Glomerular endothelial cell (primary cell): Measurements from ENCODE around the gene UCK2. TPM values are rescaled to one million over a fixed set of nuclear protein-coding genes. Genes with fewer than 3 reads are reported as not detected.

ENCODE experiments used
- DNase-seq: peaks from one replicate; pipeline ENCODE4 v3.0.0-alpha.2; 2011; ENCODE audit warnings: low read depth, low spot score; ENCODE audit errors: extremely low read depth
- total RNA-seq: library from RNA; depleted of rRNA; stranded (reverse); fragments of >200 nt; gene quantifications from 2 replicates; pipeline ENCODE4 v1.2.3, GENCODE V29; 2015

UCK2 gene
- total RNA-seq, 1 donor from 2014 or later = 78.3 TPM

DNA sequence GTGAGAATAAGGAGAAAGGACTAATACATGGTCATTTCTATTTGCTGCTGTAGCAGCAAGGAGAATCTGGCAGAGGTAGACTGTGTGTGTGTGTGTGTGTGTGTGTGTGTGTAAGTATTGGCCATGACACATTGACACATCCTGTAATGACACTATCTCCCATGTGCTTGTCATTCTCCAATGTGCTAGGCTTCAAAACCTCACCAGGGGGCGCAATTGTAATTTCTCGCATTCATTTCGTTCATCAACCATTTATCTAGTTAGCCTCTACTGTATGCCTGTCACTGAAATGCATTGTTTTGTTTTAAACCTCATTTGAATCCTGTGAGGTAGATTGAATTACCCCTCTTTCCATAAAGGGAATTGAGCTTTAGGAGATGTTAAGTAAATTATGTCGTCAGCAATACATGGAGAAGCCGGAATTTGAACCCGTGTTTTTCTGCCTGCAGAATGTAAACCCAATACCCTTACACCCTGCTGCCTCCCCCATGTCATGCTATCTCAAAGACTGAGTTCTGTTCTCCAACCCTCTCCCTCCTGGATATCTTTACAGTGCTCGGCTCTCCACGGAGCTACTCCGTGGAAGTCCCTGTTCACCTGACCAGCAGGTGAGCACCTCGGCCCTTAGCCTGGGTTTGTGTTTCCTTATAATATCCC is 100.8 kb downstream of the UCK2 start:
- DNase-seq = peak; percentile 34

DNA sequence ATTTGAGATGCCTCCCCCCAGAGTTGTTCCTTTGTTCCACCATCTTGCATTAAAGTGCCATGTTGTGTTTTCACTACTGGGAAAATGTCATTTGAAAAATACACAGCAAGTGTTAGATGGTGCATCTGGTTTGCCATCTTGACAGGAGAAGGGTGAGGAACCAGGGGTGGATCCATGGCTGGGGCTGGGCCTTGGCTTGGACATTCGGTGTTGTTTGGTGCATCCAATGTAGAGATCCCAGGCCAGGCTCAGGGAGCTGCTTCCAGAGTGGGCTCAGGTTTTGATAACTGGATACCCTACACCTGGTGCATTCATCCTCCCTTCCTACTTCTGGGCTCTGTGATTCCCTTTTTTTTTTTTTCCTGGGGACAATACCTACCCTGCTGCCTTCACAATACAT is 103.5 kb downstream of the UCK2 start:
- no peak for DNase-seq

DNA sequence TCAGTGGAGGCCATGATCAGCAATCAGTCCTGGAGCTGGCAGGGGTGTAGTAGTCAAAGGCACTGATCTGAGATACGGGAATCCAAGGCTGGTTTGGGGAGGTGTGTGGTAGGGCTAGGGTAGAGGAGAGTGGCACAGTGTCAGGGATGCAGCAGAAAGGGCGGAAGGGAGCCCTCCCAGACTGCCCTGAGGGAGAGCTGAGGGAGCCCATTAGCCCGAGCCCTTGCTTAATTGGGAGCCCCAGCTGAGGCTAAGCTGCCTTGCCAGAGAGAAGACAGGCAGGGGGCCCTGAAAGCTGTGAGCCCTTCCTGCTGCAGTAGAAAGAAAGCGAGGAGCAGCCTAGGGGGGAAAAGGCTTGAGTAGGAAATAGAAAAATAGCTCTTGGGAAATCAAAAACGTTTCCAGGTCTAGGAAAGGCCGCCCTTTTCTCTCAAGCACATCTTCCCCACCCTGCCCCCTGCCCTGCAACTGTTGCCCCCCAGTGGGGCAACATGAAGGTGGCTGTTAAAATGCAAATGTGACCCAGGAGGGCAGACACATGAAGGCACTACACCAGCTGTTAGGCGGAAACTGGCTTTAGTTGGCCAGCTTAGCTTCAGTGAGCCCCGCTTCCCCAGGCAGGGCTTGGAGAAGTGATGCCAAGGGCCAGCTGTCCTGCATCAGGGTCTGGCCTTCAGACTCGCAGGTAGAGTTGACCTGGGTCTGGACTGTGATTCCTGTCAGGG is 106.2 kb downstream of the UCK2 start:
- no peak for DNase-seq

DNA sequence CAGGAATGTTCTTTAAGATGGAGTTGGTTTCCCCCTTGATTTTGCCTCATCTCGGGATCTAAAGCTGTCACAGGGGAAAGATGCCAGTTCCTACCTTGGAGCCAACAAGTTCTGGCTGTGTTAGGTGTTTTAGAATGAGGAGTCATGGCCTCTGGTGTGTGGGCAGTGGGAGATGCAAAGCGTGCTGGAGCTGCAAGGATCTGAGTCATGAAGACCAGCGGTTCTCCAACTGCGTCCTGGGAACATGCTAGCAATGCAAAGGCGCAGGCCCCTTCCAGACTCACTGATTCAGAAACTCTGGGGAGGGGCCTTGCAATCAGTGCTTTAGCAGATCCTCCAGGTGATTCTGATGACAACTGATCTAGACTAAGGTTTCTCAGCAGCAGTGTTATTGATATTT is 109.1 kb downstream of the UCK2 start:
- DNase-seq = no peak

DNA sequence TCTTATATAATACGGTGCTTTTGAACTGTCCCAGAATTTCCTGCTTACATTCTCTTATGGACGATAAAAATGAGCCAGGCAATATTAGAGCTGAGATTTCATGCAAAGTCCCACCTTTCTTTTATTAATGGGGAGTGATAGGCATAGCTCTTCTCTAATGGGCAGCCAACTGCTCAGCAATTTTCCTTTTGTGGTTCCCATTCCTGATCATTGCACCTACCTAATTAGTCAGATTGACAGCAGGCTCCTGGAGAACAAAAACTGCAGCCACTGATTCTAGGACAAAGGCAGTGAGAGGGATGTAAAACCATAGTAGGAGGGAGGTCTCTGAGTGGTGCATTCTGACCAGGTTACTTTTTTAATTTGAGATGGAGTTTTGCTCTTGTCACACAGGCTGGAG is 110.4 kb downstream of the UCK2 start:
- no peak for DNase-seq

DNA sequence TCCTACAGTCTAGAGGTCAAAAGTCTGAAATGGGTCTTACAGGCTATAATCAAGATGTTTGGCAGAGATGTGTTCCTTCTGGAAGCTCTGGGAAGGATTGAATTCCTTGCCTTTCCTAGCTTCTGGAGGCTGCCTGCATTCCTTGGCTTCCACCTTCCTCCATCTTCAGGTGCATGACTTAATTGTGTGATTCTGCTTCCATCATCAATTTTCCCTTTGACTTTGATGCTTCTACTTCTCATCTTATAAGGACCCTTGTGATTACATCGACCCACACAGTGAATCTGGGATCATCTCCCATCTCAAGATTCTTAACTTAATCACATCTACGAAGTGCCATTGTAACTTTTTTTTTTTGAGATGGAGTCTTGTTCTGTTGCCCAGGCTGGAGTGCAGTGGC is 111.4 kb downstream of the UCK2 start:
- DNase-seq = no peak

DNA sequence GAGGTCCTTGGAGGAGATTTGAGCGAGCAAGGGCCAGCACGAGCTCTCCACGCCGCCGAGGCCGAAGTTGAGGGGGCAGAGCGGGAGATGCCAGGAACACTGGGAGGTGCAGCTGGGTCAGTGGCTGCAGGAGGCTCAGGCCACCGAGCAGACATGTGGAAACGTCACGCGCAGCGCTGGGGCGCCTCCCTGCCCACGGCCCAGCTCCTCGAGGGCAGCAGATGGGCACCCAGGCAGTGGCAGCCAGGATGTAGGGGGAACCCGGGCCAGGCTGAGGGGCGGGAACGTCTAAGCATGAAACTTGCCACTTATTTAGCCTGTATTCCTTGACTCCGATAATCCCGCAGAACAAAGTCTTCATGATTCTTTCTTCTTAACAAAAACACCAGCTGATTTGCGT is 114.1 kb downstream of the UCK2 start:
- DNase-seq = no peak

DNA sequence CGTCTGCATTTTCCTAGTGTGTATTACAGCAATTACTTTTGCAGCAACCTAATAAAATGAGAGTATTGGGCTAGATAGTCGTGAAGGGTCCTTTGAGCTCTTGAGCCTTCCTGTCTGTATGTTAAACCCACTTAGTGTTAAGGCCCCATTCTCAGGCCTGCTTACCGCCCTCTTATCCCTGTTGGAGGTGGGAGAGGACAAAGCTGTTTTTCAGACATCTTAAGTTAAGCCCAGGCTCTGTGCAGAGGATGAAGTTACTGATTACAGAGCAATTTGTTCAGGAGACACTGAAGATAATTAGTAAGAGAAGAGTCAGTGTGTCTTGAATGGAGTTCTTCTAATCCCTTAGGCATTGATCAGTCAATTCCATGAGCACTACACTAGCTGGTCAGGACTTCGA is 114.6 kb downstream of the UCK2 start:
- DNase-seq = no peak

DNA sequence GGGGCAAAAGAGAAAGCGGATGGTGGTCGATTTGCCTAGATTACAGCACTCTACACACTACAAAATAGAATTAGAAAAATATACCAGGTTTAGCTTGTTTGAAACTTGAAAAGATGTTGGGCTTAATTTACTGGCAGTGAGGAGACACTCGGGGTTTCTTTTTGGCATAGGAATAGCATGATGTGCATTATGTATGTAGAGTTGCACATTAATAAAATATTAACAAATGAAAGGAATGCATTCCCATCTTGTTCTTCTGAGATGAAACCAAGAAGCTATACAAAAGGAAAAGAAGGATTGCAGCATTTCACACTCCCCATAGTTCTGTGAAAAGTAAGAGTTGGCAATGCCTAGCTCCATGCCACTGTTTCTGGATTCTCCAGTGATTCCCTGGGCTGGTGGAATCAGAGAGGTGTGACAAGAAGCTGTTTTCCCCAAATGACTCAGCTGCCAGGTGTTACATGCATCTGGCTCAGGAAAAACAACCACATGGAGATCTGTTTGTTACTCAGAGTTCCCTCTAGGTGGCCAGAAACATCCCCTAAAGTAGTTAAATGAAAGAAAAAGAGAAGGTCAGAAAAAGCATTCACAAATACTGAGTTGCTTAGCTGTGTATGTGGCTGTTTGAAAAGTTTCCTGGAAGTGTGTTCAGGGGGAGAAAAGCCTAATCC is 115.6 kb downstream of the UCK2 start:
- DNase-seq = no peak

DNA sequence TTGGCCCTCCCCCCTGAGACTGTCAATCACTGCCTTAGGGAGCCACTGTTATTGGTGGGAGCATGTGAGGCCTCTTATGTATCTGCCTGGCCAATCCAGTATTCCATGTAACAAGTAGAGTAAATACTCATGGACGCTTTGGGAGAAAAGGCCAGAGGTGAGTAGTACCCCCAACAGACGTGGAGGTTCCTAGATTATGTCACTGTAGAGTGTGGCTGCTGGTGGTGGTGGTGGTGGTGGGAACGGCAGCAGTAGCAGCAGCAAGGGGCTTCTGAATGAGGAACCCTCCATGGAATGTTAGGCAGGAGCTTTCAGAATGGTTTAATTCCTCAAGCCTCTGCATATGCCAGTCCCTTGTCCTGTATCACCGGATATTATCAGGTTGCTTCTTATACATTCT is 118.5 kb downstream of the UCK2 start:
- DNase-seq = no peak

DNA sequence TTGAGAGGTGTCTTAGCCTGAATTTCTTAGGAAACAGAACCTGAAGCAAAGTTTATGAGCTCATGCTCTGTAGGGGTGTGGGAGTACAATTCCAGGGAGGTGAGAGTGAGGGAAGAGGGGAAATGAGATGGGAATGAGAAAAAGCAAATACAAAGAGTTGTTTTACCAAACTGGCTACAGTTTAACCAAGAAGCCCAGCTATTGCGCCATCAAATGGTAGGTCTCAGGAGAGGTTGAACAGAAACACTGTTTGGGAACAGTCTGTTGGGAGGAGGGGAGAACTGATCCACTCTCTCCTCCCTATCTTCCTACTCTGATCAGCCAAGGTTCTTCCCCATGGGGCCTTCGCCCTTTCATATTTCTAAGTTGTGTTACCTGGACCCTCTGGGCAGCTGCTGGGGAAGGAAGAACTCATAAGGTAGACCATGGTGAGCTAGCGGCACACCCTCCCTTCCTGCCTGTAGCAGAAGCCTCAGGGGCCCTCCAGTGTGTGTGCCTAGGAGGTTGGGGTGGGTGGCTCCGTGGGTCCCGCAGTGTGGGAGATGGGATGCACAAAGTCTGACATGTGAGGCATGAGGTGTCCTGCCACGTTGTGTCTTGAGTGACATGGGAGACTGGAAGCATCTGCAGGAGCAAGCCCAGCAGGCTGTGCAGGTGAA is 120.5 kb downstream of the UCK2 start:
- DNase-seq = no peak

DNA sequence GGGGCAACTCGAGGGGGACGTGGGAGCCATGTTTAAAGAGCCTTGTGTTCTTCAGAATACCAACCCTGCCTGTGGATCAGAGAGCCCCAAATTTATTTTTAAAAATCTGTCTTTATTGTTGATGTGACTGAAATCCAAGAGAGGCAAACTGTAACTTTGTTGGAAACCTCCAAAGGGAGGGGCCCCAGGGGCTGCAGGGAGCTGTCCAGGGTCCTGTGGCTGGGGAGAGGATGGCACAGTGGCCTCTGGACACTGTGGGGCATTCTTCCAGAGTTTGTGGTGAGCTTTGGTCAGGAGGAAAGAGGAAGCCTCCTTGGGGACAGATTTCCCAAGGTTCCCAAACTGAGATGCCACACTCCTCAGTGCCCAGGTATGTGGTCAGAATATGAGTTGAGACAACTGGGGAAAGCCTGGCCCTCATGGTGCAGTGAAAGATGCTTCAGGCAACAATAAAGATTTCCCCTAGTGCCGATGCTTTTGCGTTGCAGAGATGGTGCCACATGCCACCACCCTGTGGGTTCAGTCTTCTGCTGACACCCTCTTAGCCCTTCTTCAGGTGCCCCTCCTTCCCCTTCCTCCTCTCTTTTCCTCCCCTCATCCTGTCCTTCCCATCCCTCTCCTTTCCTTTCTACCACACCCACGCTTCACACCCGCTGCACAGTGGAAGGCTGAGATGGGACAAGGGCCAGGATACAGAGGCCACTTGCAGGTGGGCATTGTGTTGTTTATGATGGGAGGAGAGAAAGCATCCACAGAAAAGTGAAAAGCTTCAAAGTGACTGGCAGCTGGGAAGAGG is 122.1 kb downstream of the UCK2 start:
- no peak for DNase-seq

DNA sequence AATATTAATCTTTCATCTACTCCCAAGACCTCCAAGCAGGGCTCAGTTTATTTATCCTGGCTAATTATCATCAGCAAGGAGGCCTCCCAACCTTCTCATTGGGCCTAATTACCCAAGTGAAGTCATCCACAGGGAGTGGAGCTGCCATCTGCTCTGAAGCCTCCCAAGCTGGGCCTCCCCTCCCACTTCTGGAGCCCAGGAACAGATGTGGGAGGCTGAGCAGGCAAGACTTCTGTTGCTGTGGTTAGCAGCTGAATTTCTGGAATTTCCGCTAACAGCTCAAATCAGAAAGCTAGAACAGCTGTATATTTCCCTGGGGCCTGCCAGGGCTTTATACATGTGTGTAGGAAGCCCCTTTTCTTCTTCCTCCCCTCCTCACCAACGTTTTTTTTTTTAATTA is 127.5 kb downstream of the UCK2 start:
- no peak for DNase-seq

DNA sequence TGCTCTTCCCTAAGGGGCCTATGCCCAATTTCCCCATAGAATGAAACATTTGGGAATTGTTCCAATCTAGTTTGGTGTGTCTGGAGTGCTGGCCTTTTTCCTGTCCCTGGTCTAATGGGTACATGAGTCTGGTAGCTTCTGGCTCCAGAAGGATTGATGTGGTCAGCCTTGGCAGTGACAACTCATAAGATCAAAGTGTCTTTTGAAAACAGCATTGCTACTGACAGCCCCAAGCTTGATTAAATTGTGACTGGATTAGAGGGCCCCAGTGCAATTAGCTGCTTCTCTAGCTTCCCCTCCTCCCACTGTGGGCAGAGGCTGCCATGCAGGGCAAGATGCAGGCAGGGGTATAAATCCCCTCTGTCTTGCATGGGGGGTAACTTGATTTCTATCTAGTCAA is 130.9 kb downstream of the UCK2 start:
- DNase-seq = no peak

DNA sequence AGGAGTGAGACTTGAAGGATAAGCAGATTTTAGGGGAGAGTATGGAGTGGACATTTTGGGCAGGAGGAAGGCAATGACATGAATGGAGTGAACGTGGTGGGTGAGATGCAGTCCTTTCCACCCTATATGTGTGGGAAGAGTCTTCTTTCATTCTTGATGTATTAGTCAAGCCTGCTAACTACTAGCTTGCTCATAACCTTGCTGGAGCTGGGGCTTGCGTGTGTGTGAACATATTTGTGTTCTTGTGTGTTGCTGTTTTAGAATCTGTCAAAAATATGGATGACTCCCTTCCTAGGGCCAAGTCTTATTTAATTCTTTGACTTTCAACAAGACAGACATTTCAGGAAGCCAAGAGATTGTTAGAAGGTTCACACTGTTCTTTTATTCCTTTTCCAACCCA is 132.7 kb downstream of the UCK2 start:
- DNase-seq = no peak

DNA sequence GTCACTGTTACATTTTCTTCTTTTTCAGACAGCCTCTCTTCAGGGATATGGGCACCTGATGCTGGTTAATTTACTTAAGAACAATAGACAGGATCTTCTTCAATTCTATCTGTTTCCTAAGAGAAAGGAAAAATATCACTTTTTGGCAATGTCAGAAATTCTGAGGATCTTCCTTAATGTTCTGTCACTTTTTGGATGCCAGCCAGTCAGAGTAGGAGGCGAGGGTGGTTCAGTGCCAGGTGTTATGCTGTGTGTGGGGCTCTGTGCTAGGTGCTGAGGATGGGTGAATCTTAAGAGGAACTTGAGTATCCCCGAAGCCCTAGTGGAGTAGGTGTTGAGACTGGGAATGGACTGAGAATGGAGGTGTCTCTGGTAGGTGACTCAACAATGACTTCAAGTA is 133.5 kb downstream of the UCK2 start:
- DNase-seq = no peak

Other genes starting within 250 kb of the UCK2 start
- gene MGST3, start 196.4 kb upstream of the UCK2 start, total RNA-seq = 227 and 290 TPM in 2 replicates
- gene ALDH9A1, start 129.1 kb upstream of the UCK2 start, total RNA-seq = 44.7 and 47.9 TPM in 2 replicates
- gene TMCO1, start 58.7 kb upstream of the UCK2 start, total RNA-seq = 47.3 and 50.1 TPM in 2 replicates